HG03060 (cell line): ENCODE results near the gene PGS1.

Experiments
- ATAC-seq: cut with Tn5 transposase; IDR thresholded peaks from one replicate; pipeline ENCODE4 v1.9.1; 2021; ENCODE audit warnings: low read depth, moderate number of reproducible peaks; ENCODE audit not compliant: unreplicated experiment

PGS1 gene

GRCh38 chr17:78345791-78346494 lies 32.5 kb upstream of the PGS1 start:
- ATAC-seq: no peak

GRCh38 chr17:78346605-78347250 lies 31.7 kb upstream of the PGS1 start:
- no peak for ATAC-seq

DNA sequence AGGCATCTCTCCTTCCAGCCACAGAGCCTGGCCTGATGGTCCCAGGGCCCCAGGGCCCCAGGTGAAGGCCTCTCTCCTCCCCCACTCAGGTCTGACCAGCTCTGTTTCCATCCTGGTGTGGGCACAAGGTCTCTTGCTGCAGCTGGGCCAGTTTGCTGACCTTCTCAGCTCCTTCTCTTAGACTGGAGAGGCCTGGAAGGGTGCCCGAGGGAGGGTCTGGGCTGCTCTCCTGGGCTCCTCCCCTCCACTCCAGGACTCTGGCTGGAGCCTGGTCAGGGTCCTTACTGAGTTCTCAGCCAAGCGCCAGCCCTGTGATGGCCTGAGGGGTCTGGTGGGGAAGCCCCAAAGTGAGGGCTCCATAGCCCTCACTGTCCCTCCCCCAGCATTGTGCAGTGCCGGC lies 31.0 kb upstream of the PGS1 start:
- ATAC-seq: no peak

DNA sequence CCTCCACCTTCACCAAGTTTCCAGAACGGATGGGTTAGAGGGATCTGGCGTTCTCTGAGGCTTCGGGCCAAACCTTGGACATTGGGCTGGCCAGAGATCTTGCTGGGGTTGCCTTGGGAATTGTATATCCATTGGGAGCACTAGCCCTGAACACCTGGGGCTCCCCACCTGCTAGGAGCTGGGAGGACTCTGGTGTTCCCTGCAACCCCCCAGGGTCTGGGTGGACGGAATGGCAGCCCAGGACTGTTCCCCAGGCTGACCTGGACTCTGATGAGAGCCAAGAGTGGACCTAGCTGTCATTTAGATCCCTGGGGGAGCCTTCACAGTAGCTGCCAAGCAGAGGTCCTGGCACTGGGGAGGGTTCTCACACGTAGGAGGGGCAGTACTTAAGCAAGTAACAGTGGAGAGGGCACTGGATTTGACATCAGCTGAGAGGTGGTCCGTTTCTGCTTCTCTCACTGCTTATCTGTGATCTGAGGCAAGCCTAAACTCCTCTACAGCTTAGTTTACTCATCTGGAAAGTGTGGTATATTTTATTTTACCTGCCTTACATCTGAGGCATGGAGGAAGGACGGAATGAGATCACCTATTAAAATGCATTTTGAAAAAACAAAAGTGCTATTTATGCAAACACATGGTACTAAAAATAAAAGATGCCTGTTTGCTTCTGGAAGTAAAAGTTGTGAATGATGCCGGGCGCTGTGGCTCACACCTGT lies 30.2 kb upstream of the PGS1 start:
- no peak for ATAC-seq

DNA sequence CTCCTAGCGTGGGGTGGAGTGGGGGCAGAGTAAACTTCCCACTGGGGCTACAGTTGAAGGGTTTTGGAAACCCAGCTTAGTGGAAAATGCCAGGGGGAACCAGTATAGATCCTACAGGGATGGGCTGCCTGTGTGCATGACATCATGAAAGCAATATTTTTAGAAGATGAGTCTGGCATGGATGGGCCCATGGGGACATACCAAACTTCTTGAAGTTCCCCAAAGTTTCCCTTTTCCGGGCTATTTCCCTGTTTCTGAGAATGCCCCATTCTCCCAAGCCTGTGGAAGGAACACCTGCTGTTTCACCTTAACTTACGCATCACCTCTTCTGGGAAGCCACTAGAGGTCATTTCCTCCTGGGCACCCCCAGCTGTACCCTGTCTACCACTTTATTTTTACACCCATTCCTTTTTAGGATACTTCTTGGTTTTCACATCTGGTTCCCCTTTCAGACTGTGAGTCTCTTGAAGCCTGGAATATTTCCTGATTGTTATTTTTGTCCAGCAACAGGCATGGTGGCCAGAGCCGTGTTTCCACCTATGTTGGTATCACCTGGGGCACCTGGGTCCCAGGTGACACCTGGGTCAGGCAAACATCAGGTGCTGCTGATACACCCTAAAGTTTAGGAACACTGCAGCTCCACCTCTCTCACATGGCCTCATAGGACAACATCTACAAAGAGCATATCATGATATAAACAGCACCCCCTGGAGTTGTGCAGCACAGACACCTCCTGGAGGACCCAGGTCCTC lies 28.4 kb upstream of the PGS1 start:
- ATAC-seq: no peak

GRCh38 chr17:78351449-78352006 lies 26.9 kb upstream of the PGS1 start:
- no peak for ATAC-seq

DNA sequence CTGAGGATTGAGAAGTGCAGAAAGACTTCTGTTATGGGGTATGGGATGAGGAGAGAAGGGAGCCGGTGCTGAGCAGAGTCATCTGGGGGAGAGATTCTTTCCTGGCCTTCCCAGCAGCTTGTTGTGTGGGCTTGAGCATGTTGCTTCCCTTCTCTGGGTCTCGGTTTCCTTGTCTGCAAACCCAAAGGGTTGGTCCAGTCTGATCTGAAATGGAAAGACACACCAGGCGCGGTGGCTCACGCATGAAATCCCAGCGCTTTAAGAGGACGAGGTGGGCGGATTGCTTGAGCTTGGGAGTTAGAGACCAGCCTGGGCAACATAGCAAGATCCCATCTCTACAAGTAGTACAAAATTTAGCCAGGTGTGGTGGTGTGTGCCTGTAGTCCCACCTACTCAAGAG lies 24.6 kb upstream of the PGS1 start:
- no peak for ATAC-seq

DNA sequence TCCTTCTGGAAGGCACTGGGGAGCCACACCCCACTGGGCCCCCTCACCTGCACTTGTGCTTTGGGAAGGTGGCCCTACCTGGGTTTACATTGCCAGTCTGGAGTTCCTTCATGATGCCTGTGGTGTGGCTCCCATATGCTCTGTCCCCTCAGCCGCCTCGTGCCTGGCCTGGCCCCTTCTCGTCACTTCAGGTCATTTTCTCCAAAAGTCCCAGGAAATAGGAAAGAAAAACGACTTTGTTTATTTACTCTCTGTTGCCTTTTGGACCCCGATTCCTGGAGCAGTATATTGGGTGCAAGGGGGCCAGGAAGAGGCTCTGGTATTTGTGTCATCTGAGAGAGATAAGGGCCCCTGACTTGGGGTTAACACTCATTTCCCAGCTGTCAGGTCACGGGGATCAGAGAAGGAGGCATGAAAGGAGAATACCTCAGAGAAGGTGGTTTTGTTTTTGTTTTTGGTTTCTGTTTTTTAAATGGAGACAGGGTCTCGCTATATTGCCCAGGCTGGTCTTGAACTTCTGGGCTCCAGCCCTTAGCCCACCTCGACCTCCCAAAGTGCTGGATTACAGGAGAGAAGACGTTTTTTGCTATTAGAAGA lies 23.3 kb upstream of the PGS1 start:
- no peak for ATAC-seq

GRCh38 chr17:78355701-78356100 lies 22.7 kb upstream of the PGS1 start:
- no peak for ATAC-seq

DNA sequence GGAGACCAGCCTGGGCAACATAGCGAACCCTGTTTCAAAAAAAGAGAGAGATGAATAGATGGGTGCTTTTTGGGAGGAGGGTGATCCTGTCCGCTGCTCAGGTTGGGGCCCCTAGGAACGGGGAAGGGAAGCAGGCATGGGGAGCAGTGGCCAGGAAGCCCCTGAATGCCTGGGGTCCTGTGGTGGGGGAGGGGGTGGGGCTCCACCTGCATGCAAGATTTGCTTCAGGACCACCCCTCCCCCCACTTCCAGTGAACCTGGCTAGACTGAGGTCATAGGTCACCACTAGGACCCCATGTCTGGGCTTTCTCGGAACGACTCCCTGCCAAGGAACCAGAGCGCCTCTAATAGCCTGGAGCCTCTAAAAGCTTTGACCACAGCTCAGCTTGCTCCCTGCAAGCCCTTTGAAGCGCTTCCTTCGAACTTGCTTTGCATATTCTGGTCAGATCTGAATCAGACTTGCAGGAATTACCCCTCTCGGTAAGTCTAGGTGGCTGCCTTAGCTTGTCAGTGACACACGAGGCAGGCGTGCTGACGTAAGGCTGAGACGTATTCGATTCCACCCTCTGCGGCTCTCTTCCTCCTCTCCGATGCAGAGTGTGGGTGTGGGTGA lies 22.2 kb upstream of the PGS1 start:
- peak; percentile 77 for ATAC-seq

DNA sequence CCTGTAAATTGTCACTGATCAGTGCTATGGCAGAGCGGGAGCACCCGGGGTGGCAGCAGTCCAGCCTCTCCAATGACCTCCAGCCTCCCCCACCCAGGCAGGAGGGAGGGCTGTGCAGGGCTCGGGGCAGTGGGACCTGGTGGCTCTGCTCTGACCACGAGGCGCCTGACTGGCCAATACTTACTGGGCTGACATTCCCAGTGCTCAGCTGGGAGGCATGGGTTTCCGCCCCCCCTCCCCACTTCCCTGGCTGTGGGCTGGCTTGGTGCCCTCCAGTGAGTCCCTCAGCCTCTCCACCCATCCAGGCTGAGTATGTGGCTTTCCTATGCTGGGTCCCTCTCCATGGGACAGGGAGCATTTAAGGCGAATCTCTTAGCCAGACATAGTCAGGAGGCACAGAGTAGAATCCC lies 21.3 kb upstream of the PGS1 start:
- no peak for ATAC-seq

- ATAC-seq: no peak
These were observed 20.5 kb upstream of the PGS1 start for GRCh38 chr17:78357672-78358537.

GRCh38 chr17:78358538-78359320 lies 19.7 kb upstream of the PGS1 start:
- ATAC-seq: no peak

DNA sequence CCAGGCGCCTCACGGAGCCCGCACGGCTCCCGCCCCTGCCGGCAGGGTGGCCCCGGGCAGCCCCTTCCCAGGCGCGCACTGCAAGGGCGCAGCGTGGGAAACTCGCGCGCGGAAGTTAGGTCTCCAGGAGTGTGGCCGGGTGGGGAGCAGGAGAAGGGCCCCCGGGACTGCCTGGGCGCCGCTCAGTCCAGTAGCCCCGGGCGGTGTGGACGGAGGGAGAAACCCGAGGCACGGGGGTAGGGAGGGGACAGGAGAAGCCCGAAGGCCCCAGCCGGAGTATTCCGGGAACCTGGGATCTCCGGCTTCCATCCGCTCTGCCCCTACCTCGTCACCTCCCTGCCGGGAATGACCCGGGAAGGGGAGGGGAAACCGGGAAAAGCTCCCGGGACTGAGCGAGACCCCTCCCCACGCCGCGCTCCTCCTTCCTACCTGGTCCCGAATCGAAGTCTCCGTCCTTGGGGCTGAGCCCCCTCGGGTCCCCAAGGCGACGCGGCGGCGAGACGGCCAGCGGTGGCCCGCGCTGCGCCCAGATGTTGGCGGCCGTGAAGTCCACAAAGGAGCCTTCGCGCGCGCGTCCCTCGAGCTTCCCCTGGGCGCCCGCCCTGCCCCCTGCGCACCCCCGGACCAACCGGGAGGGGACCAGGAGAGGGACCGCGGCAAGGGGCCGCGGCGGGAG lies 19.0 kb upstream of the PGS1 start:
- no peak for ATAC-seq

- no peak for ATAC-seq
These were observed 18.5 kb upstream of the PGS1 start, which contains the start of gene SOCS3 for GRCh38 chr17:78359997-78360370. SOCS3 (minus strand) TSS chr17:78360077; CDS start chr17:78359095, 982 bp downstream.

DNA sequence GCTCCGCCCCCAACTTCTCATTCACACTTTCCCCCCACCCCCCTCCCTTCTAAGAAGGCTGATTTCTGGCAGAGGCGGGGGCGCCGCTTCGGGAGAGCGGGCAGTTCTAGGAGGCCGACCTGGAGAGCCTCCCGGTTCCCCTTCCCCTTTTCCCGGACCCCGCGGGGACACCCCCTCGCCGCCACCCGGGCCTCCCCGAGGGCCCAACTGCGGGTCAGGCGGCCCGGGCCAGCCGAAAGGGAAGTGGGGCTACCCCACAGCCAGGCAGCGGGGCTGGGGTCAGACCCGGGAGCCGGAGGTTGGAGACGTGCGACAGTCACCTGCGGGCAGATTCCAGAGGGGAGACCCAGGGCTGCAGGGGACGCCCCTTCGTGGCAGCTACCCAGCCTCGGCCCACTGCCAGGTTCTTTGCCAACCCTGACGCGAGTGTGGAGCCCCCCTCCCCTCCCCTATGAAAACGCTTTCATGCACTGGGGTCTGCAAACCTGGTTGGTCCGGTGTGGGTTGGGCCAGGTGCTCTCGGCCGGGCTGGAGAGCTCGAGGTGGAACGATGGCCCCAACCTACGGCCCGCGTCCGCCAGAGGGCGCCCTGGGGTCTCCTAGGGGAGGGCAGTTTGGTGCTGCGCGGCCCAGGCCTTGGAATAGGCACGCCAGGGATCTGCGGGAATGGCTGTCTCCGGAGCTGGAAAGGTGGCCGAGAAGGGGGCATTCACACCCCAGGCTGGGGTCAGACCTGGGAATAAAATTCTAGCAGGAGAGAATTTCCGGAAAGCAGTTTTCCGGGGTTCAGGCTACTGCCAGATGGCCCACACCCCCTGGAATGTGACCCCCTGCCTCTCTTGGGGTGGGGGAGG lies 17.9 kb upstream of the PGS1 start:
- no peak for ATAC-seq

GRCh38 chr17:78361225-78361701 lies 17.2 kb upstream of the PGS1 start:
- no peak for ATAC-seq
